ENCODE results near the gene CEL. TPM values are rescaled to one million over a fixed set of nuclear protein-coding genes. Genes with fewer than 3 reads are reported as not detected.
"Not testable (repeated sequence)": the region's sequence is repeated elsewhere in the genome, so short reads cannot be mapped to it uniquely, and the experiment has no call there.

Gene CEL
- total RNA-seq, 4 donors from 2014 or later: 0.38 to 31.2 (median 8.4) TPM

GRCh38 chr9:133037775-133038515 lies 23.8 kb upstream of the CEL start:
- intact Hi-C loops (cut with DNase I; ENCODE audit: low total_unique reads): loop anchor here (5.0 kb wide), 1 partner anchor 104 kb away; no protein-coding TSS in a partner anchor

GRCh38 chr9:133040892-133041479 lies 20.8 kb upstream of the CEL start:
- WGBS, 2 donors: 76 to 82% methylated on average over 12 of the region's 12 CpGs
- H3K4me3 ChIP-seq (ENCODE audit: low read depth, poor library complexity, severe bottlenecking); DNase-seq (ENCODE audit: low spot score in 2 of 2); intact Hi-C loops (cut with DNase I; ENCODE audit: low total_unique reads): not testable (repeated sequence)

More at GRCh38 chr9:133037775-133038515, 23.8 kb upstream of the CEL start:
- 92 to 95% methylated on average over 25 of the region's 25 CpGs for WGBS, 2 donors
- DNase-seq (ENCODE audit: low spot score in 2 of 2): no peak
- TF ChIP-seq POLR2A (IDR thresholded peaks at IDR 0.05) (no peak), CTCF (IDR thresholded peaks at IDR 0.05) (no peak)
- no peak overlapping the region for H3K4me3 ChIP-seq (ENCODE audit: low read depth, poor library complexity, severe bottlenecking)

DNA sequence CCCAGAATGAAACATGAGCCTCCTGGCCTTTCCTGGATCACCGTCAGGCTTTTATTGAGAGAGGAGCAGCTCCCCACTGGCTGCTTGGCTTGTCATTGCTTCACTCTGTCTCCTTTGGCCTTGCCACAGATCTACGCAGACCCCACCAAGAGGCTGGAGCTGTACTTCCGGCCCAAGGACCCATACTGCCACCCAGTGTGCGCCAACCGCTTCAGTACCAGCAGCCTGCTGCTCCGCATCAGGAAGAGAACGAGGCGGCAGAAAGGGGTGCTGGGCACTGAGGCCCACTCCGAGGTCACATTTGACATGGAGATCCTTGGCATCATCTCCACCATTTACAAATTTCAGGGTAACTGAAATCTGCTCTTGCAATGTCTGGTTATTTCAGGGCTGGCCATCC lies 19.8 kb upstream of the CEL start:
- 90 to 95% methylated on average over 9 of the region's 9 CpGs for WGBS, 2 donors
- no peak for DNase-seq (ENCODE audit: low spot score in 2 of 2)
- TF ChIP-seq POLR2A (IDR thresholded peaks at IDR 0.05): no peak
- no peak for TF ChIP-seq CTCF (IDR thresholded peaks at IDR 0.05)
- no peak overlapping the region for H3K4me3 ChIP-seq (ENCODE audit: low read depth, poor library complexity, severe bottlenecking)
- intact Hi-C loops (cut with DNase I; ENCODE audit: low total_unique reads): loop anchor here (2.0 kb wide), 1 partner anchor 57 kb away; no protein-coding TSS in a partner anchor

GRCh38 chr9:133042676-133043075 lies 19.1 kb upstream of the CEL start:
- DNase-seq (ENCODE audit: low spot score in 2 of 2): no peak
- 84% methylated on average over 8 of the region's 8 CpGs for WGBS, 2 donors
- intact Hi-C loops (cut with DNase I; ENCODE audit: low total_unique reads): loop anchor here (2.0 kb wide), 1 partner anchor 56 kb away; no protein-coding TSS in a partner anchor
- H3K4me3 ChIP-seq (ENCODE audit: low read depth, poor library complexity, severe bottlenecking): no peak overlapping the region
- TF ChIP-seq POLR2A (IDR thresholded peaks at IDR 0.05): no peak
- TF ChIP-seq CTCF (IDR thresholded peaks at IDR 0.05): no peak

DNA sequence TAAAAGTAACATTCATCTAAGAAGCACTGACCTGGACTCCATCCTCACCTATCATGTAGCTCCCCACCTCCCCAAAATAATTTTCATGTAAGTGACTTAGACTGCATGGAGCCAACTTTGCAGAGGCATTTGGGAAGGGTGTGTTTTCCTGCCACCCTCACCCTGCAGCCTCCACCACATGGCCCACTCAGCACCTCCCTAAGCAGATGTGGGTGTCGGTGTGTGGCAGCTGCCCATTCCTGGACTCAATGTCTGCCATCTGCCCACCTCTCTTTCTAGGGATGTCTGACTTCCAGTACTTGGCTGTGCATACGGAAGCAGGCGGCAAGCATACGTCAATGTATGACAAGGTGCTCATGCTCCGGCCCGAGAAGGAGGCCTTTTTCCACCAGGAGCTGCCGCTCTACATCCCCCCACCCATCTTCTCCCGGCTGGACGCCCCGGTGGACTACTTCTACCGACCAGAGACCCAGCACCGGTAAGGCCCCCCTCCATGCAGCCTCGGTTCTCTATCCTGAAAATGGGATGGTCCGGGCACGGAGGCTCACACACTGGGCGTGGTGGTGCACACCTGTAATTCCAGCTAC lies 18.2 kb upstream of the CEL start:
- 93 to 96% methylated on average over 16 of the region's 16 CpGs for WGBS, 2 donors
- DNase-seq (ENCODE audit: low spot score in 2 of 2): no peak
- no peak overlapping the region for H3K4me3 ChIP-seq (ENCODE audit: low read depth, poor library complexity, severe bottlenecking)
- intact Hi-C loops (cut with DNase I; ENCODE audit: low total_unique reads): loop anchor here (2.0 kb wide), 1 partner anchor 55 kb away; no protein-coding TSS in a partner anchor
- TF ChIP-seq POLR2A (IDR thresholded peaks at IDR 0.05): no peak
- TF ChIP-seq CTCF (IDR thresholded peaks at IDR 0.05): no peak

GRCh38 chr9:133044125-133044524 lies 17.7 kb upstream of the CEL start:
- no peak overlapping the region for H3K4me3 ChIP-seq (ENCODE audit: low read depth, poor library complexity, severe bottlenecking)
- intact Hi-C loops (cut with DNase I; ENCODE audit: low total_unique reads): no loop called here
- WGBS, 2 donors: 90 to 91% methylated on average over 6 of the region's 6 CpGs
- TF ChIP-seq CTCF (IDR thresholded peaks at IDR 0.05) (no peak), POLR2A (IDR thresholded peaks at IDR 0.05) (no peak)
- no peak for DNase-seq (ENCODE audit: low spot score in 2 of 2)

Data from lower leg skin (tissue), 4 donors.